Astrocyte of the cerebellum (primary cell): ENCODE measurements around the gene TMEM171.

Source experiments
- DNase-seq: peaks from one replicate; pipeline ENCODE4 v3.0.0-alpha.2; 2011; ENCODE audit warnings: low read depth
- H3K4me3 ChIP-seq: 2 replicates; pipeline ENCODE4 v1.5.1; 2011; ENCODE audit warnings: mild to moderate bottlenecking, low read depth, low read length, moderate library complexity
- in situ Hi-C: cut with HindIII; loops from 2 replicates; pipeline ENCODE4 v1.10.0; 2017; ENCODE audit warnings: low sequenced_read_pairs
- TF ChIP-seq, protein P1 (sequence below): IDR thresholded peaks from 2 replicates; pipeline ENCODE4 v1.5.1; 2012; ENCODE audit warnings: low read length, low read depth, moderate library complexity, mild to moderate bottlenecking; ENCODE audit errors: missing control alignments

Gene TMEM171

DNA sequence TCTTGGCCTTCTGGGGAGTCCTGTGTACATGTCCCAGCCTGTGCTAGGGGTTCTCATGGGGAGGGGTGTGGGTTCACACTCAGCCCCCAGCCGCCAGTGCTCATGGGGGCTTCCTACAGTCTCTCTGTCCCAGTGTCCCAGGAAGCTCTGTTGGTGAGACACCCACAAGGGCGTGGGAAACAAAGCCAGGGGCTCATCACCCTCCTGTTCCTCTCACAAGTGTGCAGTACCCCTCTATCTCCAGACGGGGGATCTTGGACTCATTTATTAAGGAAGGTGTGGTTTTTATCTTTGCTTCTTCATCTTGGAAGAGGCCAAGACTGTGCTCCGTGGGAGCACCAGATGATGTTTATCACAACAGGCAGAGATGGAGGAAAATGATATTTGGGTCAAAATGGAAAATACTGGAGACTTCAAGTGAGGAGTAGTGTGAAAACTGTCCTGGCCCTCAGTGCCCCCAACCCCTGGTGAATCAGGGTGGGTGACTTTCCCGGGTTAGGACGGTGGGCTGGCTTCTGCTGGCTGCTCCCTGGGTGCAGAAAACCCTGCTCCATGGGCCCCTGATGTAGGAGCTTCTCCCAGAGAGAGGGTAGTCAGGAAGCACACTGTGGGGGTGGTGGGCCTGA is 15.2 kb downstream of the TMEM171 start:
- in situ Hi-C loops = no loop called here

DNA sequence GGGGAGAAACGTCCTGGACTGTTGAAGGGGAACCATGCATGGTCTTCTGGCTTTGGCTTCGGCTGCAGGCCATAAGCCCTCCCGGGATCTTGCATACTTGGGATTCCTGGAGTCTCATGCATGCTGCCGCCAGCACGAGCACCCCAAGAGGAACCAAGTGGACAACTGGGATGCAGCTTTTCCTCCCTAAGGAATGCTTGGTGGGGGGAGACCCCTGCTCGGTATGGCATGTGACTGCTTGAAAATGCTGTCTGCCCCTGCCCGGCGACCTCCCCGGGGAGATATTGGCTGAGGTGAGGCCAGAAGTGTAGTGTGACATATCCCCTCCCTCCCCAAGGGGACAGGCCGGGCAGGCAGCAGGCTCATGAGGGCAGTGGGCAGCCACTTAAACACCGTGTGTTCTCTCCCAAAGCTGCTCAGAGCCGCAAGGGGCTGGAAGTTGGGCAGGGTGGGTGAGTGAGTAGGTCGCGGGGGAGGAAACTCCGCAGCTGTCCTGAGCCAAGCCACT is 15.7 kb downstream of the TMEM171 start:
- no peak overlapping the region for H3K4me3 ChIP-seq
- in situ Hi-C loops = no loop called here
- DNase-seq = no peak
- TF ChIP-seq, protein P1, sequence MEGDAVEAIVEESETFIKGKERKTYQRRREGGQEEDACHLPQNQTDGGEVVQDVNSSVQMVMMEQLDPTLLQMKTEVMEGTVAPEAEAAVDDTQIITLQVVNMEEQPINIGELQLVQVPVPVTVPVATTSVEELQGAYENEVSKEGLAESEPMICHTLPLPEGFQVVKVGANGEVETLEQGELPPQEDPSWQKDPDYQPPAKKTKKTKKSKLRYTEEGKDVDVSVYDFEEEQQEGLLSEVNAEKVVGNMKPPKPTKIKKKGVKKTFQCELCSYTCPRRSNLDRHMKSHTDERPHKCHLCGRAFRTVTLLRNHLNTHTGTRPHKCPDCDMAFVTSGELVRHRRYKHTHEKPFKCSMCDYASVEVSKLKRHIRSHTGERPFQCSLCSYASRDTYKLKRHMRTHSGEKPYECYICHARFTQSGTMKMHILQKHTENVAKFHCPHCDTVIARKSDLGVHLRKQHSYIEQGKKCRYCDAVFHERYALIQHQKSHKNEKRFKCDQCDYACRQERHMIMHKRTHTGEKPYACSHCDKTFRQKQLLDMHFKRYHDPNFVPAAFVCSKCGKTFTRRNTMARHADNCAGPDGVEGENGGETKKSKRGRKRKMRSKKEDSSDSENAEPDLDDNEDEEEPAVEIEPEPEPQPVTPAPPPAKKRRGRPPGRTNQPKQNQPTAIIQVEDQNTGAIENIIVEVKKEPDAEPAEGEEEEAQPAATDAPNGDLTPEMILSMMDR = no peak

More for the DNA sequence above, 15.2 kb downstream of the TMEM171 start:
- TF ChIP-seq, protein P1 = peak; percentile 56
- no peak overlapping the region for H3K4me3 ChIP-seq
- DNase-seq = no peak

DNA sequence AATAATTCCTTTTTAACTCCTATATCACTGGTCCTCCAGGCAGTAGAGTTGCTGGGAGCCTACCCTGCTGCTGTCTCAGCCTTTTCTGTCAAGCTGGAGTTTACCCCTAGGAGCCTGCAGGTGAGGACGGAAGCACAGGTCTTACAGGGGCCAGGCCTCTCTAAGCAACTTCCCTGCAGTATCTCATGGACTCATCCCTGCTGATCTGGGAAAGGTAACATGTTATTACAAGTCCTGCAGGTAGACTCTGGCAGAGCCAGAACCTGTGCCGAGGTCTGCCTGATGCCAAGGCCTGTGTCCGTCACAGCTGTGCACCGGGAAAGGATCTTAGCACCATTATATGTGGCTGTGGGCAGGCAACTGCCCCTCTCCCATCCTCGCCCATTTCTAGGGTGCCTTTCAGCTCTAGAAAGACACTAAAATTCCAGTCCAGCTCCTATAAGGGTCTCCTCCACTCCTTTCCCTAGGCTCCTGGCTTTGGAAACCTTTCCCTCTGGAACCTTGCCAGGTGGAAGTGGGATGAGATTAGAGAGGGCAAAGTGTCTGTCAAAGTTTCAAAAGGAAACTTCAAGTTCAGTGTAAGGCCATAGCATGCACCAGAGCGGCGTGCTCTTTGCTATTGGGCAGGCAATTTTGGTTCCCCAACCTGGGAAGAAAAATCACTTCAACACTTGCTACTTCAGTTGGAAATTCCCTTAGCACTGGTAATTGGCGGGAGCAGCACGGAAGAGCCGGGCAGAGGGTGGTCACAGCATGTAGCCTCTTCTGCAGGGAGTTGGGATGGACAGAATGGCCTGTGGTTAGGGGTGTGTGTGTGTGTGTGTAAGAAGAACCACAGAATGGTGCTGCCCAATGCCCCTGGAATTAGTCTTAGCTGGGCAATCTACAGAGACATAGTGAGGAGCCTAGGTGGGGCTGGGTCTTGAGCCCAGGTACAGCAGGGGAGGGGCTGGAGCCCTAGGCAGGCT is 17.5 kb downstream of the TMEM171 start:
- no peak for DNase-seq
- H3K4me3 ChIP-seq = no peak overlapping the region
- in situ Hi-C loops = no loop called here
- TF ChIP-seq, protein P1 = no peak

- in situ Hi-C loops = no loop called here
- DNase-seq = no peak
- TF ChIP-seq, protein P1 = no peak
- no peak overlapping the region for H3K4me3 ChIP-seq
Observed at GRCh38 chr5:73139485-73139884, 19.1 kb downstream of the TMEM171 start.

- H3K4me3 ChIP-seq = no peak overlapping the region
- DNase-seq = no peak
- in situ Hi-C loops = no loop called here
- TF ChIP-seq, protein P1 = no peak
Observed at GRCh38 chr5:73140801-73141200, 20.4 kb downstream of the TMEM171 start.

- no peak for DNase-seq
- TF ChIP-seq, protein P1 = no peak
- H3K4me3 ChIP-seq = no peak overlapping the region
- in situ Hi-C loops = no loop called here
Observed at GRCh38 chr5:73142035-73142434, 21.7 kb downstream of the TMEM171 start.
